GM18499 (cell line): ENCODE results near the gene PPP2R2B.
"Not testable (repeated sequence)": the region's sequence is repeated elsewhere in the genome, so short reads cannot be mapped to it uniquely, and the experiment has no call there.

ENCODE experiments used
- ATAC-seq: cut with Tn5 transposase; IDR thresholded peaks from one replicate; pipeline ENCODE4 v1.9.1; 2021; ENCODE audit warnings: moderate number of reproducible peaks; ENCODE audit not compliant: insufficient read depth, unreplicated experiment

Gene PPP2R2B

GRCh38 chr5:146626936-146627335 is 251.6 kb downstream of the PPP2R2B start:
- ATAC-seq = no peak

- ATAC-seq = no peak
Observed at GRCh38 chr5:146624179-146624578, 254.4 kb downstream of the PPP2R2B start.

- ATAC-seq = no peak
Observed at GRCh38 chr5:146623666-146624065, 254.9 kb downstream of the PPP2R2B start.

- no peak for ATAC-seq
Observed at GRCh38 chr5:146623009-146623408, 255.5 kb downstream of the PPP2R2B start.

GRCh38 chr5:146622391-146622790 is 256.2 kb downstream of the PPP2R2B start:
- ATAC-seq = no peak

- no peak for ATAC-seq
Observed at GRCh38 chr5:146620669-146621051, 257.9 kb downstream of the PPP2R2B start.

- ATAC-seq = no peak
Observed at GRCh38 chr5:146620031-146620668, 258.4 kb downstream of the PPP2R2B start.

GRCh38 chr5:146618434-146618833 is 260.1 kb downstream of the PPP2R2B start:
- ATAC-seq = no peak

GRCh38 chr5:146609731-146610130 is 268.8 kb downstream of the PPP2R2B start:
- ATAC-seq = not testable (repeated sequence)

GRCh38 chr5:146607659-146608332 is 270.8 kb downstream of the PPP2R2B start:
- ATAC-seq = no peak

- no peak for ATAC-seq
Observed at GRCh38 chr5:146606893-146607292, 271.7 kb downstream of the PPP2R2B start.

GRCh38 chr5:146600376-146600775 is 278.2 kb downstream of the PPP2R2B start:
- ATAC-seq = no peak

GRCh38 chr5:146599261-146599660 is 279.3 kb downstream of the PPP2R2B start:
- no peak for ATAC-seq

- ATAC-seq = no peak
Observed at GRCh38 chr5:146595088-146595487, 283.5 kb downstream of the PPP2R2B start.

GRCh38 chr5:146592352-146592751 is 286.2 kb downstream of the PPP2R2B start:
- ATAC-seq = no peak

- ATAC-seq = no peak
Observed at GRCh38 chr5:146589028-146589345, 289.6 kb downstream of the PPP2R2B start.

- ATAC-seq = no peak
Observed at GRCh38 chr5:146588331-146589027, 290.1 kb downstream of the PPP2R2B start.

GRCh38 chr5:146586752-146587151 is 291.8 kb downstream of the PPP2R2B start:
- ATAC-seq = no peak

GRCh38 chr5:146584750-146585149 is 293.8 kb downstream of the PPP2R2B start:
- ATAC-seq = no peak

GRCh38 chr5:146582051-146582596 is 296.4 kb downstream of the PPP2R2B start:
- no peak for ATAC-seq

GRCh38 chr5:146580237-146580636 is 298.3 kb downstream of the PPP2R2B start:
- no peak for ATAC-seq
